NCI-H345 treated with DMSO at 0.1 percent for 48 hours (cell line): ENCODE results near the gene TM4SF18.
"Not testable (repeated sequence)": the region's sequence is repeated elsewhere in the genome, so short reads cannot be mapped to it uniquely, and the experiment has no call there.

Experiments used
- DNase-seq: peaks from one replicate; lab custom pipeline; 2025; ENCODE audit not compliant: unreplicated experiment; lab: John Stamatoyannopoulos, UW

TM4SF18 gene

GRCh38 chr3:149368674-149369497 lies 35.5 kb upstream of the TM4SF18 start:
- DNase-seq, result peak; percentile 76

- DNase-seq, result no peak
Measured at GRCh38 chr3:149368201-149368673, 34.8 kb upstream of the TM4SF18 start.

GRCh38 chr3:149366941-149367840 lies 33.8 kb upstream of the TM4SF18 start:
- DNase-seq, result no peak

GRCh38 chr3:149366031-149366430 lies 32.6 kb upstream of the TM4SF18 start:
- DNase-seq, result no peak

GRCh38 chr3:149364624-149365023 lies 31.2 kb upstream of the TM4SF18 start:
- DNase-seq, result no peak

GRCh38 chr3:149363053-149363452 lies 29.6 kb upstream of the TM4SF18 start:
- DNase-seq, result no peak

- no peak for DNase-seq
Measured at GRCh38 chr3:149362366-149362765, 28.9 kb upstream of the TM4SF18 start.

GRCh38 chr3:149356630-149357029 lies 23.2 kb upstream of the TM4SF18 start:
- no peak for DNase-seq

GRCh38 chr3:149356044-149356592 lies 22.7 kb upstream of the TM4SF18 start:
- DNase-seq, result no peak

- no peak for DNase-seq
Measured at GRCh38 chr3:149353581-149354184, 20.2 kb upstream of the TM4SF18 start.

- DNase-seq, result peak; percentile 10
Measured at GRCh38 chr3:149352556-149352955, 19.1 kb upstream of the TM4SF18 start.

GRCh38 chr3:149343951-149344350 lies 10.5 kb upstream of the TM4SF18 start:
- no peak for DNase-seq

GRCh38 chr3:149342413-149343380 lies 9.3 kb upstream of the TM4SF18 start:
- no peak for DNase-seq

GRCh38 chr3:149340310-149340933 lies 7.0 kb upstream of the TM4SF18 start:
- DNase-seq, result peak; percentile 80

- peak; percentile 44 for DNase-seq
Measured at GRCh38 chr3:149339931-149340309, 6.5 kb upstream of the TM4SF18 start.

- not testable (repeated sequence) for DNase-seq
Measured at GRCh38 chr3:149337486-149337885, 4.0 kb upstream of the TM4SF18 start.

- no peak for DNase-seq
Measured at GRCh38 chr3:149336925-149337324, 3.5 kb upstream of the TM4SF18 start.

- no peak for DNase-seq
Measured at GRCh38 chr3:149332771-149333170, 665 bp downstream of the TM4SF18 start.

GRCh38 chr3:149332227-149332765 lies 1.1 kb downstream of the TM4SF18 start:
- DNase-seq, result no peak
